ENCODE data around the gene PGR. TPM values are rescaled to one million over a fixed set of nuclear protein-coding genes. Genes with fewer than 3 reads are reported as not detected.
A peak's percentile ranks its signal among the peaks of the same experiment; 100 is the strongest.

The PGR gene
- total RNA-seq, 3 donors from 2014 or later = 1.8 to 36.0 (median 24.9) TPM

DNA sequence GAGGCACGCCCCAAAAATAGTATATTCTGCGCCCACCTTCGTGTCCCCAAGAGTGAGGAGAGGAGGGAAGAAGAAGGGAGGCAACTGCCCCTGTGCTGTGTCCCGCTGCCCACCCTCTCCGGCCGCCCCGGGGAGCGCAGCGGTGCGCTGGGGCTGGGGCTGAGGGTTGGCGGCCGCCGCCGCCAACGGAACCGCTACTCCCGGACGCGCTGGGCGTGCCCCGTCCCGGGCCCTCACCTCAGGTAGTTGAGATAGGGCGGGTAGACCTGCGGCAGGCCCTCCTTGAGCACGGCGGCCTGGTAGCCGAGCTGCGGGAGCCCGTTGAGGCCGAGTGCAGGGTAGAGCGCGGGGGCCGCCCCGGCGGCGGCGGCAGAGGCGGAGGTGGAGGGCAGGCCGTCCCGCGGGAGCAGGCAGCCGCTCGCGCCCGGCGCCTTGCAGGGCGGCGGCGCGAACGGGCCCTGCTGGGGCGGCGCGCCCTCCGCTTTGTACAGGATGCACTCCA is 2.4 kb downstream of the PGR start:
- peak; percentile 20 to 51 for DNase-seq (ENCODE audit: low spot score in 2 of 2)
- no peaks in the 10 kb centered on the region for H3K9me3 ChIP-seq
- no peaks in the 10 kb centered on the region for H3K4me1 ChIP-seq
- no peaks in the 10 kb centered on the region for H3K36me3 ChIP-seq
- peak overlapping the region; percentile 76 to 92 for H3K27ac ChIP-seq
- intact Hi-C loops (cut with DNase I; ENCODE audit: low total_unique reads) = no loop called here
- TF ChIP-seq POLR2A (IDR thresholded peaks at IDR 0.05) = no peak
- H3K27me3 ChIP-seq = peaks cover 0 to 14% of the 10 kb centered on the region in 2 donors
- H3K4me3 ChIP-seq = peak overlapping the region; percentile 56 to 87 (median 71)

- peaks cover 0 to 14% of the 10 kb centered on the region in 2 donors for H3K27me3 ChIP-seq
- no peak for TF ChIP-seq POLR2AphosphoS5 (IDR thresholded peaks at IDR 0.05)
- no peaks in the 10 kb centered on the region for H3K9me3 ChIP-seq
- intact Hi-C loops (cut with DNase I; ENCODE audit: low total_unique reads) = no loop called here
- peak overlapping the region; percentile 56 to 87 (median 71) for H3K4me3 ChIP-seq
- DNase-seq (ENCODE audit: low spot score in 2 of 2) = peak in 1 of 2 donors; percentile 31
- no peaks in the 10 kb centered on the region for H3K36me3 ChIP-seq
- peak overlapping the region; percentile 76 to 92 for H3K27ac ChIP-seq
- H3K4me1 ChIP-seq = no peaks in the 10 kb centered on the region
Observed at GRCh38 chr11:101126551-101127196, 2.9 kb downstream of the PGR start.

GRCh38 chr11:101115671-101116160 is 13.9 kb downstream of the PGR start:
- Histone ChIP-seq H3K36me3 (no peaks in the 10 kb centered on the region), H3K4me1 (no peaks in the 10 kb centered on the region), H3K9me3 (no peaks in the 10 kb centered on the region), H3K27ac (no peak overlapping the region), H3K27me3 (no peaks in the 10 kb centered on the region), H3K4me3 (no peak overlapping the region)
- TF ChIP-seq POLR2A (IDR thresholded peaks at IDR 0.05) (no peak), POLR2AphosphoS5 (IDR thresholded peaks at IDR 0.05) (no peak)
- TF ChIP-seq, protein P1, sequence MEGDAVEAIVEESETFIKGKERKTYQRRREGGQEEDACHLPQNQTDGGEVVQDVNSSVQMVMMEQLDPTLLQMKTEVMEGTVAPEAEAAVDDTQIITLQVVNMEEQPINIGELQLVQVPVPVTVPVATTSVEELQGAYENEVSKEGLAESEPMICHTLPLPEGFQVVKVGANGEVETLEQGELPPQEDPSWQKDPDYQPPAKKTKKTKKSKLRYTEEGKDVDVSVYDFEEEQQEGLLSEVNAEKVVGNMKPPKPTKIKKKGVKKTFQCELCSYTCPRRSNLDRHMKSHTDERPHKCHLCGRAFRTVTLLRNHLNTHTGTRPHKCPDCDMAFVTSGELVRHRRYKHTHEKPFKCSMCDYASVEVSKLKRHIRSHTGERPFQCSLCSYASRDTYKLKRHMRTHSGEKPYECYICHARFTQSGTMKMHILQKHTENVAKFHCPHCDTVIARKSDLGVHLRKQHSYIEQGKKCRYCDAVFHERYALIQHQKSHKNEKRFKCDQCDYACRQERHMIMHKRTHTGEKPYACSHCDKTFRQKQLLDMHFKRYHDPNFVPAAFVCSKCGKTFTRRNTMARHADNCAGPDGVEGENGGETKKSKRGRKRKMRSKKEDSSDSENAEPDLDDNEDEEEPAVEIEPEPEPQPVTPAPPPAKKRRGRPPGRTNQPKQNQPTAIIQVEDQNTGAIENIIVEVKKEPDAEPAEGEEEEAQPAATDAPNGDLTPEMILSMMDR (IDR thresholded peaks at IDR 0.05) = no peak
- intact Hi-C loops (cut with DNase I; ENCODE audit: low total_unique reads) = no loop called here
- DNase-seq (ENCODE audit: low spot score in 2 of 2) = no peak

GRCh38 chr11:101113540-101113939 is 16.1 kb downstream of the PGR start:
- no peaks in the 10 kb centered on the region for H3K4me1 ChIP-seq
- no peak overlapping the region for H3K27ac ChIP-seq
- TF ChIP-seq, protein P1 (IDR thresholded peaks at IDR 0.05) = no peak
- no peak for DNase-seq (ENCODE audit: low spot score in 2 of 2)
- H3K9me3 ChIP-seq = no peaks in the 10 kb centered on the region
- no peak overlapping the region for H3K4me3 ChIP-seq
- no peaks in the 10 kb centered on the region for H3K36me3 ChIP-seq
- no peaks in the 10 kb centered on the region for H3K27me3 ChIP-seq
- intact Hi-C loops (cut with DNase I; ENCODE audit: low total_unique reads) = no loop called here

GRCh38 chr11:101104716-101105115 is 24.9 kb downstream of the PGR start:
- Histone ChIP-seq H3K9me3 (no peaks in the 10 kb centered on the region), H3K4me1 (no peaks in the 10 kb centered on the region), H3K4me3 (no peak overlapping the region), H3K36me3 (no peaks in the 10 kb centered on the region), H3K27ac (no peak overlapping the region), H3K27me3 (no peaks in the 10 kb centered on the region)
- TF ChIP-seq POLR2AphosphoS5 (IDR thresholded peaks at IDR 0.05) (no peak), POLR2A (IDR thresholded peaks at IDR 0.05) (no peak)
- TF ChIP-seq, protein P1 (IDR thresholded peaks at IDR 0.05) = no peak
- intact Hi-C loops (cut with DNase I; ENCODE audit: low total_unique reads) = no loop called here
- no peak for DNase-seq (ENCODE audit: low spot score in 2 of 2)

DNA sequence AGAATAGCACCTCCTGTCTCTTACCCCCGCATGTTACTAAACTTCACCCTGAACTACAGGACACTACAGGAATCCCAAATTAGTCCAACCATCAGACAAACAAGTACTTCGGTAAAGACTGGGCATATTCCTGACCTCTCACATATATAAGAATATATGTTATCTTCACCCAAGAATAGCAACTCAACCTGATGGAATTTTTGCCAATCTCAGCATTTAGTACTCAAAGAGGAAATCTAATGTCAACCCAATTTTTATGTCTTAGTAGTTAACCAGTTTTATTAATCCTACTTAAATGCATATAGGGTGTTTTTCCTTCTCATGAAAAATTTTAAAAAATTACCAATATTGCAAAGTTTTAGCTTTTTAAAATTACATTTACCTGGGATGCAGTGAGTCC is 26.2 kb downstream of the PGR start:
- no peak for DNase-seq (ENCODE audit: low spot score in 2 of 2)
- intact Hi-C loops (cut with DNase I; ENCODE audit: low total_unique reads) = no loop called here
- no peaks in the 10 kb centered on the region for H3K9me3 ChIP-seq
- H3K27ac ChIP-seq = no peak overlapping the region
- no peak overlapping the region for H3K4me3 ChIP-seq
- H3K27me3 ChIP-seq = no peaks in the 10 kb centered on the region
- H3K4me1 ChIP-seq = no peaks in the 10 kb centered on the region
- TF ChIP-seq POLR2AphosphoS5 (IDR thresholded peaks at IDR 0.05) (no peak), POLR2A (IDR thresholded peaks at IDR 0.05) (no peak)
- TF ChIP-seq, protein P1 (IDR thresholded peaks at IDR 0.05) = no peak
- H3K36me3 ChIP-seq = no peaks in the 10 kb centered on the region
